Anterior cingulate cortex (tissue), 58 donors: ENCODE results near the gene CARMIL1.
A peak's percentile ranks its signal among the peaks of the same experiment; 100 is the strongest.
"Not testable (repeated sequence)": the region's sequence is repeated elsewhere in the genome, so short reads cannot be mapped to it uniquely, and the experiment has no call there.

Experiments
- DNase-seq, 58 donors: peaks; one replicate each; lab custom pipeline; 2025; lab: John Stamatoyannopoulos, UW

CARMIL1 gene

DNA sequence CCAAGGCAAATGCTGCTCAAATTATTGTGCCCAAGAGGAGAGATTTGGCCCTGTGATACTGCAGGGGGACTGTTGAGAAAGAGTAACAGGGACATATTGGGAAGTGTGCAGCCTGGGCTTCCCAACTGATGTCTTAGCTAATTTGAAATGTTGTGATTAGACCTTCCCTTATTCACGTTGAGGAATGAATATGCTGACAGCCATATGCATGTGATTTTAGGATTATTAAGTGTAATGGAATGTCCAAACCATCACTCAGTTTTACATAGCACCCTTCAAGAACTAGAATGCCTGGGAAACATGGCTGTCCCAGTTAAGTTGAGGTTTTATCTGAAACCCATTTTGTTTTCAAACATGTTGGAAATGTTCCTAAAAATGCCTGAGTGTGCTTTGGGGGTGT, 81.4 kb downstream of the CARMIL1 start:
- no peak for DNase-seq

DNA sequence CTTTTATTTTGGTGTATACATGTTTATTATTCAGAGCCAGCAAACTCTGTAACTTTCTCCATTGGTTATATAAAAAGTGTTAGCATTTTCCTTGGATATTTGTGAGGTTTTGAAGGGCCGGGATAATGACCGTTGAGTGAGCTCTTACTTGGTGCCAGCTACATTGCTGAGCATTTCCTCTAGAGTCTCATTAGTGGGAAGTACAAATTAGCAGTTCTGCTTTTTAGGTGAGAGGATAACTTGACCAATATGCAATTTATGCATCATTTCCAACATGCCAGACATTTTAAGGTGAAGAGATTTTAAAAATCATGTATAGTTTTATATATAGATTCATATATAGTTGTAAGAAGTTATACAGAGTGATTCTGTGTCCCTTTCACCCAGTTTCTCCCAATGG, 84.3 kb downstream of the CARMIL1 start:
- DNase-seq, result peak in 2 of 58 donors; percentile 34

- peak in 16 of 58 donors; percentile 1 to 59 (median 22) for DNase-seq
These were observed 86.0 kb downstream of the CARMIL1 start for GRCh38 chr6:25365154-25365553.

GRCh38 chr6:25366903-25367545, 87.8 kb downstream of the CARMIL1 start:
- DNase-seq, result no peak

DNA sequence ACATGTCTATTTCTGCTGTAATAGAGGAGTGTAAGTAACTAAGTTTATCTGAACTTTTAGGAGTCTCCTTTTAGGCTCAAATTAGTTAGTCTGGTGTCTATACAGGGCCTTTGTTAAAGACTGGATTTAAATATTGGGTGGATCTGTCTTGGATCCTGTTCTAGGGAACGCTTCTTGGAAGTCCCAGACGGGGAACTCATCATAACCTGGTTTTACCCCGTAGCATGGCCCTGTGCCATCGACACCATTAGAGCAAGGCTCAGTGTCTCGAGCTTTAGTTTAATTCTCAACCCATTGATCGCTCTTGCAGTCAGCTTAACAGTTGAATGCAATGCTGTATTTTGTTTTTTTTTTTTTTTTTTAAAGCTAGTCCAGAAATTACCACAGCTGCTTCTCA, 89.9 kb downstream of the CARMIL1 start:
- peak in 5 of 58 donors; percentile 4 to 27 (median 6) for DNase-seq

- peak in 16 of 58 donors; percentile 5 to 43 (median 15) for DNase-seq
These were observed 90.4 kb downstream of the CARMIL1 start for GRCh38 chr6:25369433-25370177.

DNA sequence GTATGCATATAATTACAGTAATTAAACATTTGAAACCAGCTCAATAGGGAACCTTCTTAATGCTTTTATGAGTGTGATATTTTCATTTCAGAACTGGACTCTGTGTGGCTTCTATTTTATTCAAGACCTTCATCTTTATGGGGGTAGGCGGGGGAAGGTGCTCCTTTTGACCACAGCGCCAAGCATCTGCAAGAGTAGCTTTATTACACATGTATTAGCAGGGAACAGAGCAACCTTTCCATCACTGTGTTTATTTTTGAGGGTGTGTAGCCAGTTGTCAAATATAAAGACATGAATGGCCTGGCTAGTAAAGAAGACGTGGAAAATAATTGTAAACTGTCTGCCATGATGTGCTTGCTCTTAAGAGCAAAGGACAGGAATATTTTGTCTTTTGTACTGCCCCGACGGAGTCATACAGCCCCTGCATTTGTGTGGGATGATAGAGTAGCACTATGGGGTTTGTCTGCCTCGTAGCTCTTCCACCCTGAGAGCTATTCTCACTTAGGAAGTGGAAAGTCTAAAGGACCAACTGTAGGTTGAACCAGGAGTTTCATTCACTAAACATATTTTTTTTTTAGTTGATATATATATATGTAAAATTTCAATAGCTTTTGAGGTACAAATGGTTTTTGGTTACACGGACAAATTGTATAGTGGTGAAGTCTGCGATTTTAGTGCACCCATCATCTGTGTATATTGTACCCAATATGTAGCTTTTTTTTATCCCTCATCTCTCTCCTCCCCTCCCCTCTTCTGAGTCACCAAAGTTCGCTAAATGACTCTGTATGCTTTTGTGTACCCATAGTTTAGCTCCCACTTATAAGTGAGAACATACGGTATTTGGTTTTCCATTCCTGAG, 91.2 kb downstream of the CARMIL1 start:
- no peak for DNase-seq

GRCh38 chr6:25371037-25371347, 91.8 kb downstream of the CARMIL1 start:
- DNase-seq, result no peak

- no peak for DNase-seq
These were observed 96.0 kb downstream of the CARMIL1 start for GRCh38 chr6:25375125-25375524.

DNA sequence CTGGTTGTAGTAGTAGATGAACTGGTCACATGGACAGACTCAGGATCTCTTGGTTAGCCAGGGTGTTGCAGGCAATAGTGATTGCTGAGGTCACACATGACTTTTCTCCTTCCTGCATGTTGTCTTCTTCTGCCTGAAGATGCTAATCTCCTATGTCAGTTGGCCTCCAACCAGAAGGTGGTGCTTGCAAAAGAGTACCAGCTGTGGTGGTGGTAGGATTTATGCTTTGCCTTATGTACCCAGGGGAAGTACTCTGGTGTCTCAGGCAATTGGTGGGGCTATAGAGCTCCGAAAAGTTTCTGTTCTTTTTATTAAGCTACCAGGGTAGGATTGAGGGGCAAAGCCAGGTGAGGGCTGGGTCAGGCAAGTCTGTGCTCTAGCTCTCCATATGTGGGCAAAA, 98.5 kb downstream of the CARMIL1 start:
- DNase-seq, result no peak

DNA sequence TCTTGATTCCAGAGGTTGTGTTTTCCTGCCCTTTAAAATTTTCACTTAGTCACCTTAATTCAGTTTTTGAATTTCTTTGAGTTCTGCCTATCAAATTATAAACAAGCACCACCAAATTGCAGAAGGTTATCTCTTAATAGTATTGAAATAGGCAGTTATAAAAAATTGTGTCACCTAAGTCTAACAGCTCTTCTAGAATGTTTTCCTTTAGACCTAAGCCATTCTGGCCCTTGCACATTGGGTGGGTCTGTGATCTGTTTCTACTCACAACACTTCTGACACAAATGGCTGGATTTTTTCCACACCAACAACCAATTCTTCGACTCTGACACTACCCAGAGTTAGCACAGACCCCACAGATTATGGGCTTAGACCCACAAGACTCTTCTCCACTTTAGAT, 101.9 kb downstream of the CARMIL1 start:
- DNase-seq, result no peak

DNA sequence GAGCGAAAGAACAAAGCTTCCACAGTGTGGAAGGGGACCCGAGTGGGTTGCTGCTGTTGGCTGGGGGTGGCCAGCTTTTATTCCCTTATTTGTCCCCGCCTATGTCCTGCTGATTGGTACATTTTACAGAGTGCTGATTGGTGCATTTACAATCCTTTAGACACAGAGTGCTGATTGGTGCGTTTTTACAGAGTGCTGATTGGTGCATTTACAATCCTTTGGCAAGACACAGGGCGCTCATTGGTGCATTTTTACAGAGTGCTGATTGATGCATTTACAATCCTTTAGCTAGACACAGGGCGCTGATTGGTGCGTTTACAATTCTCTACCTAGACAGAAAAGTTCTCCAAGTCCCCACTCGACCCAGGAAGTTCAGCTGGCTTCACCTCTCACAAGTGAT, 103.3 kb downstream of the CARMIL1 start:
- not testable (repeated sequence) for DNase-seq

GRCh38 chr6:25384234-25384633, 105.1 kb downstream of the CARMIL1 start:
- no peak for DNase-seq

GRCh38 chr6:25384967-25385366, 105.8 kb downstream of the CARMIL1 start:
- DNase-seq, result no peak

DNA sequence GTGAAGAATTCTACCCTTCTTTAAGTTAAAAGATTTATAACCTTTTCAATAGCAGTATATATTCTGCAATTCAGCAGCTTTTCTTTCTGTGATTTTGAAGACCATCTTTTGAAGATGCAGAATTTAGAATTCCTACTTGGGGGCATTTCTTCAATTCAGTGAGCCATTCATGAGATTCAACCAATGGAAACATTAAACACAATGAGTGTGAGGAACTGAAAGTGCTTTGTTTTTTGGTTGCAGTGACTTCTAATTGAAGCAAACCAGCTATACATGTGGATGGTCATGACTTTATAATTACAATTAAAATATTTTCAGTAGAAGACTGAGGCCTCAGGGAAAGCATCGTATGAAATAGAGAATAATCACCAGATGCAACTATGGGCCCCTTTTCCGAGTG, 108.3 kb downstream of the CARMIL1 start:
- no peak for DNase-seq

DNA sequence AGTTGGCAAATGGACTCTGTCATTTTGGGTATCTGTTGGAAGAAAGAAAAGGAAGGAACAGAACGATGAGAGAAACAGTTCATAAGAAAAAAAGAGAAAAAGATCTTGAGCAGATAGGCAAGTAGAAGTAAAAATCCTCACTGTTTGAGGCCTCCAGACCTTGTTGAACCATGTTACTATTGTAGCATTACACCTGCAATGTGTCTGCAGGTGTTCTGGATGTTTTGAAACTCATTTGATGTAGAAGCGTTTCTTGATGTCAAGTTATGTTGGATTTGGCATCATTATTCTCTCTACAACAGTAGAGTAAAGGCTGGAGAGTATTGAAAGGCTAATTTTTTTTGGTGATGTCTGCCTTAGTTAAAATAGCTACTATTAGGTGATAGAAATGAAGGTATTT, 108.7 kb downstream of the CARMIL1 start:
- no peak for DNase-seq

GRCh38 chr6:25388776-25389175, 109.6 kb downstream of the CARMIL1 start:
- DNase-seq, result no peak

DNA sequence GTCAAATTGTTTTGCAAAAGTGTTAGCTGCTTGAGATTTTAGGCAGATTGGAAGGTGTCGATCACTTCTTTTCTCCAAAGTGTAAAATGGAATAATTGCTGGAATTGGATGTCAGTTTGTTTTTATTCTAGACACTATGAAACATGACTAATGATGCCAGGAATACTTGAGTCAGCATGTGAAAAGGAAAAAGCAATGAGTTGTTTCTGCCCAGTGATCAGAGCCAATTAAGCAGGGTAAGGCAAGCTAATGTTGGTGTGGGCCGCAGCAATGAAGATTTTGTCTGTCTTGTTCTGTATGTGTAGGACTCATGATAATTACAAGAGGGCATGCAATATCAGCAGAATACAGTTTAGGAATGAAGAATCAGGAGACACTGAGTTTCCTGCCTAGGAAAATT, 110.3 kb downstream of the CARMIL1 start:
- DNase-seq, result peak in 3 of 58 donors; percentile 14 to 44 (median 21)

GRCh38 chr6:25392372-25392771, 113.2 kb downstream of the CARMIL1 start:
- no peak for DNase-seq

DNA sequence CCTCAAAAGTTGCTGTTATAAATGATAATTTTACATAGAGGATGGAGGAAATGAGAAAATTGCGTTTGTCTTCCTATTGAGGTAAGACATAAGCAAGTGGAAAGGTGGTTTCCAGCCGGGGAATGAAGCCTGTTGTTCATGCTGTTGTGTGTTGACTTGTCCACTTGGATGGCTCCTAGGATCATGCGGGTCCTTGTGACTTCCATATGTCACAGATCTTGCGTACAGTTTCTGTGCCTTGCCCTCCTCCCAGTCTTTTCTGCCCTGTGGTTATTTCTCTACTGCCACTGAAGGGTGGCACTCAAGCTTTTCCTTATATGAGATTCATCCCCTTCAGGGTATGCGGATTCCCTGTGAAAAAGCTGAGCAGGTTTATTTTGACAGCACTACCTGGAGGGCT, 116.6 kb downstream of the CARMIL1 start:
- DNase-seq, result no peak

- DNase-seq, result no peak
These were observed 118.2 kb downstream of the CARMIL1 start for GRCh38 chr6:25397406-25397805.
